Panc1 (cell line): Measurements from ENCODE around the gene UNC93A. TPM values are rescaled to one million over a fixed set of nuclear protein-coding genes. Genes with fewer than 3 reads are reported as not detected.

ENCODE experiments used
- ATAC-seq: fragments of 200-7000 bp; cut with Tn5 transposase; 2 replicates; pipeline ENCODE4 v1.9.1; 2020; ENCODE audit warnings: mild to moderate bottlenecking, moderate library complexity
- BruUV-seq: library from RNA; stranded (reverse); fragments of 400-500 nt; replicated peaks from 2 replicates; lab custom pipeline; 2021; lab: Mats Ljungman, UMichigan
- CTCF ChIA-PET: fragments of 300-600 bp; sonication (Branson Sonifier 250); formaldehyde crosslinking; loops from one replicate; lab custom pipeline; 2022; ENCODE audit warnings: antibody characterized with exemption; lab: Charles Lee
- POLR2A ChIA-PET: fragments of 300-600 bp; sonication (Branson Sonifier 250); formaldehyde crosslinking; loops from one replicate; lab custom pipeline; 2022; ENCODE audit warnings: antibody characterized with exemption; lab: Charles Lee
- DNase-seq: peaks from one replicate; pipeline ENCODE4 v3.0.0-alpha.2; 2010; ENCODE audit warnings: low read depth, low spot score
- H3K27ac ChIP-seq: 2 replicates; pipeline ENCODE4 v1.5.1; 2011; ENCODE audit warnings: mild to moderate bottlenecking, low read length, inconsistent platforms
- H3K27me3 ChIP-seq: fragments of 200-500 bp; sonication (Bioruptor generic); 2 replicates; pipeline ENCODE4 v1.6.0; 2014; ENCODE audit warnings: low read length, inconsistent platforms; ENCODE audit not compliant: control insufficient read depth, insufficient read depth
- H3K36me3 ChIP-seq: fragments of 200-500 bp; sonication (Bioruptor generic); 2 replicates; pipeline ENCODE4 v1.5.1; 2014; ENCODE audit warnings: inconsistent platforms, mild to moderate bottlenecking, low read length, moderate library complexity; ENCODE audit not compliant: control insufficient read depth, insufficient read depth
- H3K4me1 ChIP-seq: 2 replicates; pipeline ENCODE4 v1.5.1; 2011; ENCODE audit warnings: inconsistent platforms, mild to moderate bottlenecking, low read length, moderate library complexity; ENCODE audit not compliant: control insufficient read depth, insufficient read depth
- H3K4me3 ChIP-seq, 2 experiments: 2 replicates each; pipeline ENCODE4 v1.5.1; 2011 to 2012; ENCODE audit warnings: low read depth in 2 of 2, low read length in 2 of 2, mild to moderate bottlenecking in 2 of 2, inconsistent platforms in 1 of 2, moderate library complexity in 1 of 2
- H3K9me3 ChIP-seq: fragments of 200-500 bp; sonication (Bioruptor generic); 2 replicates; pipeline ENCODE4 v1.5.1; 2014; ENCODE audit warnings: low read depth, mild to moderate bottlenecking, inconsistent platforms, low read length, moderate library complexity; ENCODE audit not compliant: control insufficient read depth, insufficient read depth
- CTCF ChIP-seq: fragments of 450-650 bp; IDR thresholded peaks from 2 replicates; pipeline ENCODE4 v1.5.1; 2017; ENCODE audit warnings: mild to moderate bottlenecking
- POLR2AphosphoS5 ChIP-seq: IDR thresholded peaks from 2 replicates; pipeline ENCODE4 v1.6.1; 2012; ENCODE audit warnings: mild to moderate bottlenecking, low read depth, low read length, moderate library complexity
- REST ChIP-seq, 2 experiments: IDR thresholded peaks; 2 replicates each; pipeline ENCODE4 v1.6.1; 2011 to 2012; ENCODE audit warnings: low read depth in 2 of 2, control low read depth in 1 of 2, low read length in 1 of 2, mild to moderate bottlenecking in 1 of 2, moderate library complexity in 1 of 2; ENCODE audit not compliant: insufficient read depth in 1 of 2
- SIN3A ChIP-seq: IDR thresholded peaks from 2 replicates; pipeline ENCODE4 v1.6.1; 2012; ENCODE audit warnings: low read depth, mild to moderate bottlenecking, low read length, moderate library complexity, borderline replicate concordance; ENCODE audit not compliant: insufficient read depth
- TCF7L2 ChIP-seq: IDR thresholded peaks from 2 replicates; pipeline ENCODE4 v1.6.1; 2011; ENCODE audit warnings: mild to moderate bottlenecking, low read depth, low read length, inconsistent platforms
- in situ Hi-C: cut with HindIII; loops from 2 replicates; pipeline ENCODE4 v1.10.0; 2016; ENCODE audit warnings: low sequenced_read_pairs, low pct_unique_long_range_greater_than_20kb
- intact Hi-C: fragments of 100-400 bp; cut with micrococcal nuclease; formaldehyde crosslinking; loops from one replicate; pipeline ENCODE4 v1.10.0; 2022; ENCODE audit not compliant: unreplicated experiment
- total RNA-seq: library from RNA; stranded (reverse); gene quantifications from one replicate; pipeline ENCODE4 v1.2.1, GENCODE V29; 2021; ENCODE audit not compliant: unreplicated experiment

The UNC93A gene
- total RNA-seq, 1 experiment from 2014 or later: not detected

- no peaks in the 10 kb centered on the region for H3K36me3 ChIP-seq
- H3K27ac ChIP-seq: no peak overlapping the region
- H3K27me3 ChIP-seq: no peaks in the 10 kb centered on the region
- ChIA-PET POLR2A (no interaction called here), CTCF (no interaction called here)
- no peak for DNase-seq
- no peaks in the 10 kb centered on the region for H3K9me3 ChIP-seq
- H3K4me3 ChIP-seq: no peak overlapping the region
- TF ChIP-seq CTCF: no peak
- no peak for TF ChIP-seq TCF7L2
- no peaks in the 10 kb centered on the region; the same call in 1 of the 2 replicates for H3K4me1 ChIP-seq
- no peak for ATAC-seq
- BruUV-seq: no TSS peak
- intact Hi-C loops (no loop called here), in situ Hi-C loops (no loop called here)
Measured at GRCh38 chr6:167252271-167252670, 38.8 kb upstream of the UNC93A start.

GRCh38 chr6:167255918-167256553, 35.1 kb upstream of the UNC93A start:
- no peak for ATAC-seq
- CTCF ChIA-PET: interaction anchor here (0.9 kb wide), 1 partner anchor 20 kb away, joined by 4 read pairs; no protein-coding TSS in a partner anchor
- Histone ChIP-seq H3K9me3 (no peaks in the 10 kb centered on the region), H3K36me3 (no peaks in the 10 kb centered on the region), H3K27me3 (no peaks in the 10 kb centered on the region), H3K4me1 (no peaks in the 10 kb centered on the region), H3K27ac (no peak overlapping the region), H3K4me3 (no peak overlapping the region)
- no peak for DNase-seq
- in situ Hi-C loops: no loop called here
- intact Hi-C loops: no loop called here
- POLR2A ChIA-PET: no interaction called here
- BruUV-seq: no TSS peak
- TF ChIP-seq REST (IDR thresholded peaks at IDR 0.05; ENCODE audit: insufficient read depth in 1 of 2, low read depth in 2 of 2, low read length in 1 of 2) (no peak), CTCF (peak; percentile 54)

GRCh38 chr6:167258646-167259045, 32.5 kb upstream of the UNC93A start:
- POLR2A ChIA-PET: no interaction called here
- TF ChIP-seq CTCF (no peak), REST (IDR thresholded peaks at IDR 0.05; ENCODE audit: insufficient read depth in 1 of 2, low read depth in 2 of 2, low read length in 1 of 2) (no peak), POLR2AphosphoS5 (no peak), TCF7L2 (no peak), SIN3A (no peak)
- DNase-seq: no peak
- in situ Hi-C loops (no loop called here), intact Hi-C loops (no loop called here)
- no peaks in the 10 kb centered on the region for H3K36me3 ChIP-seq
- H3K27ac ChIP-seq: no peak overlapping the region
- CTCF ChIA-PET: no interaction called here
- H3K27me3 ChIP-seq: no peaks in the 10 kb centered on the region
- no peaks in the 10 kb centered on the region for H3K4me1 ChIP-seq
- no peaks in the 10 kb centered on the region for H3K9me3 ChIP-seq
- BruUV-seq: no TSS peak
- no peak for ATAC-seq
- no peak overlapping the region for H3K4me3 ChIP-seq
